ENCODE measurements around the gene TM4SF5. TPM values are rescaled to one million over a fixed set of nuclear protein-coding genes. Genes with fewer than 3 reads are reported as not detected.

TM4SF5 gene
- polyA plus RNA-seq, 1 of the 3 experiments (the other 2 are of a cell fraction) = not detected

DNA sequence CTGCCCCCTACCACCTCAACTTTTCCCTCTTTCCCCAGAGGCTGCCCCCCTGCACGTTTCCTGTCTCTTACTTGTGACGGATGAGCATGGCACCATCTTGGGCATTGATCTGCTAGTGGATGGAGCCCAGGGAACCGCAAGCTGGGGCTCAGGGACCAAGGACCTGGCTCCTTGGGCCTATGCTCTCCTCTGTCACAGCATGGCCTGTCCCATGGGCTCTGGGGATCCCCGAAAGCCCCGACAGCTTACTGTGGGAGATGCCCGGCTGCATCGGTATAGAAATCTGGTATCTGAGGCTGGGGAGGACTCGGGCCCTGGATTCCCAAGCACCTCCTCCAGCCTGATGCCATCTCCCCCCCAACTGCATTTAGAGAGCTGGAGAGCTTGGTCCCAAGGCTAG, 30.1 kb upstream of the TM4SF5 start:
- H3K27me3 ChIP-seq (ENCODE audit: insufficient read depth) = peaks cover 33% of the 10 kb centered on the region
- no peak overlapping the region for H3K4me3 ChIP-seq (ENCODE audit: low read depth in 2 of 2, low read length in 1 of 2)
- no peaks in the 10 kb centered on the region for H3K79me2 ChIP-seq (ENCODE audit: insufficient read depth)
- H3F3A ChIP-seq (replicated peaks; ENCODE audit: insufficient read depth) = peaks cover 6% of the 10 kb centered on the region
- H3K9ac ChIP-seq = no peak overlapping the region
- H3K4me2 ChIP-seq = no peak overlapping the region
- H3K27ac ChIP-seq (ENCODE audit: low read depth in 2 of 2, low read length in 1 of 2) = no peak overlapping the region
- DNase-seq = no peak
- no peaks in the 10 kb centered on the region for H3K9me2 ChIP-seq
- no peaks in the 10 kb centered on the region for H4K20me1 ChIP-seq (ENCODE audit: insufficient read depth)
- no peak overlapping the region for H2AFZ ChIP-seq (ENCODE audit: low read depth)
- POLR2A ChIA-PET = no interaction called here
- no peaks in the 10 kb centered on the region for H3K36me3 ChIP-seq (replicated peaks in 1 of 2; ENCODE audit: control insufficient read depth in 1 of 2, insufficient read depth in 2 of 2, low read length in 1 of 2)
- 93% methylated on average over 8 of the region's 8 CpGs for WGBS (ENCODE audit: low lambda C conversion rate)
- CTCF ChIA-PET = interaction anchor here (0.6 to 2.5 kb wide), 5 partner anchors 9 to 149 kb away, joined by 3 to 6 read pairs (median 3); partner anchors contain the start of gene MED11
- H3K9me3 ChIP-seq = no peaks in the 10 kb centered on the region
- peaks cover 0 to 7% of the 10 kb centered on the region in 2 experiments; a peak in 1 of 4 replicates for H3K4me1 ChIP-seq (ENCODE audit: control insufficient read depth in 1 of 2, insufficient read depth in 2 of 2, low read depth in 1 of 2, low read length in 1 of 2)
- TF ChIP-seq CHD2 (IDR thresholded peaks at IDR 0.05; ENCODE audit: low read length, partially characterized antibody) = no peak
- no peak for TF ChIP-seq SIN3A (IDR thresholded peaks at IDR 0.05; ENCODE audit: borderline replicate concordance, low read depth, low read length)

DNA sequence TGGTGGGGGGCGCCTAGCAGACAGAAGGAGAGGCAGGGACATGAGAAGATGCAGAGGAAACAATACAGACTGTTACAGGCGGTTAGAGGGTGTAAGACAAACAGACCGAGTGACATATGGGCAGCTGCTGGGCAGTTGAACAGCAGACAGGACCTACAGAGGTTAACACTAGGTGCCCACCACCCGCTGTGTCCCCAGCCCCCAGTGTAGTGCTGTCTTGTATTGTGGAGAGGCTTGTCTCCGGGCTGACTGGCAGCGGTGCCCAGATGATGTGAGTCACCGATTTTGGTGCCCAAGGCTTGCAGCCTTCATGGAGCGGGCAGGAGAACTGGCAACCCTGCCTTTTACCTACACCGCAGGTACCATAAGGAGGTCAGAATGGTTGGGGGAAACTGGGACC, 29.6 kb upstream of the TM4SF5 start:
- CTCF ChIA-PET = interaction anchor here (0.7 to 2.5 kb wide), 3 partner anchors 9 to 48 kb away, joined by 3 to 6 read pairs (median 3); no protein-coding TSS in a partner anchor
- H4K20me1 ChIP-seq (ENCODE audit: insufficient read depth) = no peaks in the 10 kb centered on the region
- H3F3A ChIP-seq (replicated peaks; ENCODE audit: insufficient read depth) = peaks cover 6% of the 10 kb centered on the region
- no peaks in the 10 kb centered on the region for H3K79me2 ChIP-seq (ENCODE audit: insufficient read depth)
- H3K9me3 ChIP-seq = no peaks in the 10 kb centered on the region
- no peaks in the 10 kb centered on the region for H3K36me3 ChIP-seq (replicated peaks in 1 of 2; ENCODE audit: control insufficient read depth in 1 of 2, insufficient read depth in 2 of 2, low read length in 1 of 2)
- no peak for DNase-seq
- POLR2A ChIA-PET = no interaction called here
- peaks cover 39% of the 10 kb centered on the region for H3K27me3 ChIP-seq (ENCODE audit: insufficient read depth)
- H3K4me3 ChIP-seq (ENCODE audit: low read depth in 2 of 2, low read length in 1 of 2) = no peak overlapping the region
- no peaks in the 10 kb centered on the region for H3K9me2 ChIP-seq
- H3K27ac ChIP-seq (ENCODE audit: low read depth in 2 of 2, low read length in 1 of 2) = no peak overlapping the region
- no peak for TF ChIP-seq GATA2 (CRISPR knock-in tag; IDR thresholded peaks at IDR 0.05)
- no peak for TF ChIP-seq EP300 (IDR thresholded peaks at IDR 0.05; ENCODE audit: borderline replicate concordance in 1 of 2, low read depth in 1 of 2, low read length in 1 of 2)
- no peak for TF ChIP-seq RXRA (IDR thresholded peaks at IDR 0.05; ENCODE audit: borderline replicate concordance, low read depth)
- TF ChIP-seq FOXJ3 (CRISPR knock-in tag; IDR thresholded peaks at IDR 0.05) = no peak
- TF ChIP-seq ELF1 (IDR thresholded peaks at IDR 0.05) = no peak
- TF ChIP-seq FOSL2 (IDR thresholded peaks at IDR 0.05; ENCODE audit: borderline replicate concordance, low read depth) = no peak
- TF ChIP-seq, protein P1, sequence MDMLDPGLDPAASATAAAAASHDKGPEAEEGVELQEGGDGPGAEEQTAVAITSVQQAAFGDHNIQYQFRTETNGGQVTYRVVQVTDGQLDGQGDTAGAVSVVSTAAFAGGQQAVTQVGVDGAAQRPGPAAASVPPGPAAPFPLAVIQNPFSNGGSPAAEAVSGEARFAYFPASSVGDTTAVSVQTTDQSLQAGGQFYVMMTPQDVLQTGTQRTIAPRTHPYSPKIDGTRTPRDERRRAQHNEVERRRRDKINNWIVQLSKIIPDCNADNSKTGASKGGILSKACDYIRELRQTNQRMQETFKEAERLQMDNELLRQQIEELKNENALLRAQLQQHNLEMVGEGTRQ (IDR thresholded peaks at IDR 0.05; ENCODE audit: borderline replicate concordance, low read depth, low read length) = no peak
- TF ChIP-seq MXI1 (IDR thresholded peaks at IDR 0.05; ENCODE audit: low read depth, low read length) = no peak
- TF ChIP-seq CHD2 (IDR thresholded peaks at IDR 0.05; ENCODE audit: low read length, partially characterized antibody) = no peak
- TF ChIP-seq FOXM1 (IDR thresholded peaks at IDR 0.05; ENCODE audit: low read depth) = no peak
- no peak for TF ChIP-seq NRF1 (IDR thresholded peaks at IDR 0.05; ENCODE audit: low read depth, low read length)
- TF ChIP-seq, protein P2, sequence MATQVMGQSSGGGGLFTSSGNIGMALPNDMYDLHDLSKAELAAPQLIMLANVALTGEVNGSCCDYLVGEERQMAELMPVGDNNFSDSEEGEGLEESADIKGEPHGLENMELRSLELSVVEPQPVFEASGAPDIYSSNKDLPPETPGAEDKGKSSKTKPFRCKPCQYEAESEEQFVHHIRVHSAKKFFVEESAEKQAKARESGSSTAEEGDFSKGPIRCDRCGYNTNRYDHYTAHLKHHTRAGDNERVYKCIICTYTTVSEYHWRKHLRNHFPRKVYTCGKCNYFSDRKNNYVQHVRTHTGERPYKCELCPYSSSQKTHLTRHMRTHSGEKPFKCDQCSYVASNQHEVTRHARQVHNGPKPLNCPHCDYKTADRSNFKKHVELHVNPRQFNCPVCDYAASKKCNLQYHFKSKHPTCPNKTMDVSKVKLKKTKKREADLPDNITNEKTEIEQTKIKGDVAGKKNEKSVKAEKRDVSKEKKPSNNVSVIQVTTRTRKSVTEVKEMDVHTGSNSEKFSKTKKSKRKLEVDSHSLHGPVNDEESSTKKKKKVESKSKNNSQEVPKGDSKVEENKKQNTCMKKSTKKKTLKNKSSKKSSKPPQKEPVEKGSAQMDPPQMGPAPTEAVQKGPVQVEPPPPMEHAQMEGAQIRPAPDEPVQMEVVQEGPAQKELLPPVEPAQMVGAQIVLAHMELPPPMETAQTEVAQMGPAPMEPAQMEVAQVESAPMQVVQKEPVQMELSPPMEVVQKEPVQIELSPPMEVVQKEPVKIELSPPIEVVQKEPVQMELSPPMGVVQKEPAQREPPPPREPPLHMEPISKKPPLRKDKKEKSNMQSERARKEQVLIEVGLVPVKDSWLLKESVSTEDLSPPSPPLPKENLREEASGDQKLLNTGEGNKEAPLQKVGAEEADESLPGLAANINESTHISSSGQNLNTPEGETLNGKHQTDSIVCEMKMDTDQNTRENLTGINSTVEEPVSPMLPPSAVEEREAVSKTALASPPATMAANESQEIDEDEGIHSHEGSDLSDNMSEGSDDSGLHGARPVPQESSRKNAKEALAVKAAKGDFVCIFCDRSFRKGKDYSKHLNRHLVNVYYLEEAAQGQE (IDR thresholded peaks at IDR 0.05; ENCODE audit: low read depth, low read length) = no peak
- TF ChIP-seq SMC3 (IDR thresholded peaks at IDR 0.05; ENCODE audit: low read depth, low read length) = no peak
- no peak for TF ChIP-seq RAD21 (IDR thresholded peaks at IDR 0.05; ENCODE audit: low read length)
- no peak for TF ChIP-seq TEAD4 (IDR thresholded peaks at IDR 0.05; ENCODE audit: borderline replicate concordance, insufficient read depth)
- no peak for TF ChIP-seq TCF12 (IDR thresholded peaks at IDR 0.05)
- TF ChIP-seq, protein P3, sequence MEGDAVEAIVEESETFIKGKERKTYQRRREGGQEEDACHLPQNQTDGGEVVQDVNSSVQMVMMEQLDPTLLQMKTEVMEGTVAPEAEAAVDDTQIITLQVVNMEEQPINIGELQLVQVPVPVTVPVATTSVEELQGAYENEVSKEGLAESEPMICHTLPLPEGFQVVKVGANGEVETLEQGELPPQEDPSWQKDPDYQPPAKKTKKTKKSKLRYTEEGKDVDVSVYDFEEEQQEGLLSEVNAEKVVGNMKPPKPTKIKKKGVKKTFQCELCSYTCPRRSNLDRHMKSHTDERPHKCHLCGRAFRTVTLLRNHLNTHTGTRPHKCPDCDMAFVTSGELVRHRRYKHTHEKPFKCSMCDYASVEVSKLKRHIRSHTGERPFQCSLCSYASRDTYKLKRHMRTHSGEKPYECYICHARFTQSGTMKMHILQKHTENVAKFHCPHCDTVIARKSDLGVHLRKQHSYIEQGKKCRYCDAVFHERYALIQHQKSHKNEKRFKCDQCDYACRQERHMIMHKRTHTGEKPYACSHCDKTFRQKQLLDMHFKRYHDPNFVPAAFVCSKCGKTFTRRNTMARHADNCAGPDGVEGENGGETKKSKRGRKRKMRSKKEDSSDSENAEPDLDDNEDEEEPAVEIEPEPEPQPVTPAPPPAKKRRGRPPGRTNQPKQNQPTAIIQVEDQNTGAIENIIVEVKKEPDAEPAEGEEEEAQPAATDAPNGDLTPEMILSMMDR (IDR thresholded peaks at IDR 0.05) = no peak
- no peak for TF ChIP-seq YY1 (IDR thresholded peaks at IDR 0.05; ENCODE audit: low read depth)
- TF ChIP-seq POLR2AphosphoS5 (IDR thresholded peaks at IDR 0.05; ENCODE audit: low read depth, low read length) = no peak
- TF ChIP-seq JUND (IDR thresholded peaks at IDR 0.05) = no peak
- H2AFZ ChIP-seq (ENCODE audit: low read depth) = no peak overlapping the region
- peaks cover 0 to 7% of the 10 kb centered on the region in 2 experiments; a peak in 1 of 4 replicates for H3K4me1 ChIP-seq (ENCODE audit: control insufficient read depth in 1 of 2, insufficient read depth in 2 of 2, low read depth in 1 of 2, low read length in 1 of 2)
- 59% methylated on average over 5 of the region's 9 CpGs for WGBS (ENCODE audit: low lambda C conversion rate)
- no peak overlapping the region for H3K9ac ChIP-seq
- no peak overlapping the region for H3K4me2 ChIP-seq

Data from SK-N-SH (cell line).